ENCODE results near the gene KIAA1671.
A peak's percentile ranks its signal among the peaks of the same experiment; 100 is the strongest.

Gene KIAA1671

GRCh38 chr22:25072406-25072805, 119.9 kb downstream of the KIAA1671 start:
- 96% methylated on average over 7 of the region's 7 CpGs for WGBS (ENCODE audit: insufficient coverage)
- H3K27ac ChIP-seq (ENCODE audit: insufficient read depth in 1 of 2, low read depth in 1 of 2, low read length in 2 of 2, poor library complexity in 1 of 2, severe bottlenecking in 2 of 2), result no peak overlapping the region
- peaks cover 0 to 14% (median 2%) of the 10 kb centered on the region in 5 experiments for H3K27me3 ChIP-seq (replicated peaks in 2 of 5; ENCODE audit: control insufficient read depth in 4 of 5, insufficient read depth in 5 of 5, low read length in 4 of 5)
- CTCF ChIA-PET, result interaction anchor here (0.8 to 1.8 kb wide), 6 partner anchors 8 to 40 kb away, joined by 3 to 7 read pairs (median 4); no protein-coding TSS in a partner anchor
- DNase-seq, result no peak
- no peaks in the 10 kb centered on the region for H3K36me3 ChIP-seq (ENCODE audit: control insufficient read depth in 4 of 4, insufficient read depth in 4 of 4, low read length in 3 of 4)
- peaks cover 0 to 31% (median 27%) of the 10 kb centered on the region in 4 experiments for H3K4me1 ChIP-seq (ENCODE audit: control extremely low read depth in 1 of 4, control insufficient read depth in 4 of 4, insufficient read depth in 4 of 4, low read length in 3 of 4)
- no peaks in the 10 kb centered on the region for H3K9me3 ChIP-seq (ENCODE audit: control extremely low read depth in 1 of 5, control insufficient read depth in 4 of 5, insufficient read depth in 2 of 5, low read depth in 1 of 5, low read length in 4 of 5)
- H3K4me3 ChIP-seq (ENCODE audit: control insufficient read depth in 1 of 7, extremely low read depth in 1 of 7, insufficient read depth in 4 of 7, low read depth in 2 of 7, low read length in 6 of 7), result no peak overlapping the region
- POLR2A ChIA-PET, result no interaction called here

GRCh38 chr22:25076336-25076735, 123.8 kb downstream of the KIAA1671 start:
- CTCF ChIA-PET, result interaction anchor here (0.7 to 1.3 kb wide), 6 partner anchors 9 to 34 kb away, joined by 3 to 5 read pairs (median 4); no protein-coding TSS in a partner anchor
- POLR2A ChIA-PET, result no interaction called here
- peaks cover 0 to 2% (median 0%) of the 10 kb centered on the region in 5 experiments for H3K27me3 ChIP-seq (replicated peaks in 2 of 5; ENCODE audit: control insufficient read depth in 4 of 5, insufficient read depth in 5 of 5, low read length in 4 of 5)
- H3K36me3 ChIP-seq (ENCODE audit: control insufficient read depth in 4 of 4, insufficient read depth in 4 of 4, low read length in 3 of 4), result no peaks in the 10 kb centered on the region
- no peak overlapping the region for H3K27ac ChIP-seq (ENCODE audit: insufficient read depth in 1 of 2, low read depth in 1 of 2, low read length in 2 of 2, poor library complexity in 1 of 2, severe bottlenecking in 2 of 2)
- peak in 2 of 3 donors; percentile 56 to 76 for DNase-seq
- peaks cover 0 to 16% (median 7%) of the 10 kb centered on the region in 4 experiments for H3K4me1 ChIP-seq (ENCODE audit: control extremely low read depth in 1 of 4, control insufficient read depth in 4 of 4, insufficient read depth in 4 of 4, low read length in 3 of 4)
- peak overlapping the region in 1 of 7 experiments; percentile 16 for H3K4me3 ChIP-seq (ENCODE audit: control insufficient read depth in 1 of 7, extremely low read depth in 1 of 7, insufficient read depth in 4 of 7, low read depth in 2 of 7, low read length in 6 of 7)
- H3K9me3 ChIP-seq (ENCODE audit: control extremely low read depth in 1 of 5, control insufficient read depth in 4 of 5, insufficient read depth in 2 of 5, low read depth in 1 of 5, low read length in 4 of 5), result no peaks in the 10 kb centered on the region
- 20% methylated on average over 1 of the region's 4 CpGs for WGBS (ENCODE audit: insufficient coverage)

- peaks cover 0 to 2% (median 0%) of the 10 kb centered on the region in 5 experiments for H3K27me3 ChIP-seq (replicated peaks in 2 of 5; ENCODE audit: control insufficient read depth in 4 of 5, insufficient read depth in 5 of 5, low read length in 4 of 5)
- 75% methylated on average over 3 of the region's 3 CpGs for WGBS (ENCODE audit: insufficient coverage)
- H3K4me1 ChIP-seq (ENCODE audit: control extremely low read depth in 1 of 4, control insufficient read depth in 4 of 4, insufficient read depth in 4 of 4, low read length in 3 of 4), result peaks cover 0 to 16% (median 7%) of the 10 kb centered on the region in 4 experiments
- ChIA-PET CTCF (interaction anchor here (0.8 to 1.7 kb wide), 6 partner anchors 8 to 48 kb away, joined by 3 to 6 read pairs (median 3); no protein-coding TSS in a partner anchor), POLR2A (interaction anchor here (0.6 kb wide), 1 partner anchor 90 kb away, joined by 3 read pairs; no protein-coding TSS in a partner anchor)
- no peak overlapping the region for H3K4me3 ChIP-seq (ENCODE audit: control insufficient read depth in 1 of 7, extremely low read depth in 1 of 7, insufficient read depth in 4 of 7, low read depth in 2 of 7, low read length in 6 of 7)
- H3K9me3 ChIP-seq (ENCODE audit: control extremely low read depth in 1 of 5, control insufficient read depth in 4 of 5, insufficient read depth in 2 of 5, low read depth in 1 of 5, low read length in 4 of 5), result peaks cover 0 to 2% (median 0%) of the 10 kb centered on the region in 5 experiments
- no peaks in the 10 kb centered on the region for H3K36me3 ChIP-seq (ENCODE audit: control insufficient read depth in 4 of 4, insufficient read depth in 4 of 4, low read length in 3 of 4)
- H3K27ac ChIP-seq (ENCODE audit: insufficient read depth in 1 of 2, low read depth in 1 of 2, low read length in 2 of 2, poor library complexity in 1 of 2, severe bottlenecking in 2 of 2), result no peak overlapping the region
- no peak for DNase-seq
Observed at GRCh38 chr22:25077056-25077455, 124.5 kb downstream of the KIAA1671 start.

GRCh38 chr22:25077964-25078363, 125.4 kb downstream of the KIAA1671 start:
- H3K4me1 ChIP-seq (ENCODE audit: control extremely low read depth in 1 of 4, control insufficient read depth in 4 of 4, insufficient read depth in 4 of 4, low read length in 3 of 4), result peaks cover 0 to 16% (median 7%) of the 10 kb centered on the region in 4 experiments
- no peak for DNase-seq
- H3K9me3 ChIP-seq (ENCODE audit: control extremely low read depth in 1 of 5, control insufficient read depth in 4 of 5, insufficient read depth in 2 of 5, low read depth in 1 of 5, low read length in 4 of 5), result peaks cover 0 to 2% (median 0%) of the 10 kb centered on the region in 5 experiments
- no peaks in the 10 kb centered on the region for H3K36me3 ChIP-seq (ENCODE audit: control insufficient read depth in 4 of 4, insufficient read depth in 4 of 4, low read length in 3 of 4)
- H3K4me3 ChIP-seq (ENCODE audit: control insufficient read depth in 1 of 7, extremely low read depth in 1 of 7, insufficient read depth in 4 of 7, low read depth in 2 of 7, low read length in 6 of 7), result no peak overlapping the region
- ChIA-PET CTCF (interaction anchor here (0.8 to 1.7 kb wide), 7 partner anchors 9 to 94 kb away, joined by 3 to 6 read pairs (median 3); no protein-coding TSS in a partner anchor), POLR2A (interaction anchor here (0.6 kb wide), 1 partner anchor 784 kb away, joined by 3 read pairs; no protein-coding TSS in a partner anchor)
- H3K27me3 ChIP-seq (replicated peaks in 2 of 5; ENCODE audit: control insufficient read depth in 4 of 5, insufficient read depth in 5 of 5, low read length in 4 of 5), result peaks cover 0 to 2% (median 0%) of the 10 kb centered on the region in 5 experiments
- H3K27ac ChIP-seq (ENCODE audit: insufficient read depth in 1 of 2, low read depth in 1 of 2, low read length in 2 of 2, poor library complexity in 1 of 2, severe bottlenecking in 2 of 2), result no peak overlapping the region
- WGBS (ENCODE audit: insufficient coverage), result 94% methylated on average over 3 of the region's 3 CpGs

GRCh38 chr22:25078591-25078990, 126.1 kb downstream of the KIAA1671 start:
- no peak for DNase-seq
- Histone ChIP-seq H3K4me3 (ENCODE audit: control insufficient read depth in 1 of 7, extremely low read depth in 1 of 7, insufficient read depth in 4 of 7, low read depth in 2 of 7, low read length in 6 of 7) (no peak overlapping the region), H3K27me3 (replicated peaks in 2 of 5; ENCODE audit: control insufficient read depth in 4 of 5, insufficient read depth in 5 of 5, low read length in 4 of 5) (no peaks in the 10 kb centered on the region), H3K27ac (ENCODE audit: insufficient read depth in 1 of 2, low read depth in 1 of 2, low read length in 2 of 2, poor library complexity in 1 of 2, severe bottlenecking in 2 of 2) (no peak overlapping the region), H3K9me3 (ENCODE audit: control extremely low read depth in 1 of 5, control insufficient read depth in 4 of 5, insufficient read depth in 2 of 5, low read depth in 1 of 5, low read length in 4 of 5) (peaks cover 0 to 2% (median 0%) of the 10 kb centered on the region in 5 experiments), H3K4me1 (ENCODE audit: control extremely low read depth in 1 of 4, control insufficient read depth in 4 of 4, insufficient read depth in 4 of 4, low read length in 3 of 4) (peaks cover 0 to 16% (median 7%) of the 10 kb centered on the region in 4 experiments), H3K36me3 (ENCODE audit: control insufficient read depth in 4 of 4, insufficient read depth in 4 of 4, low read length in 3 of 4) (no peaks in the 10 kb centered on the region)
- CTCF ChIA-PET, result interaction anchor here (0.8 to 1.4 kb wide), 4 partner anchors 19 to 94 kb away, joined by 3 to 5 read pairs (median 3); no protein-coding TSS in a partner anchor
- POLR2A ChIA-PET, result no interaction called here
- WGBS (ENCODE audit: insufficient coverage), result 95% methylated on average over 6 of the region's 6 CpGs

- Histone ChIP-seq H3K4me3 (ENCODE audit: control insufficient read depth in 1 of 7, extremely low read depth in 1 of 7, insufficient read depth in 4 of 7, low read depth in 2 of 7, low read length in 6 of 7) (no peak overlapping the region), H3K9me3 (ENCODE audit: control extremely low read depth in 1 of 5, control insufficient read depth in 4 of 5, insufficient read depth in 2 of 5, low read depth in 1 of 5, low read length in 4 of 5) (peaks cover 0 to 4% (median 0%) of the 10 kb centered on the region in 5 experiments), H3K36me3 (ENCODE audit: control insufficient read depth in 4 of 4, insufficient read depth in 4 of 4, low read length in 3 of 4) (no peaks in the 10 kb centered on the region), H3K27me3 (replicated peaks in 2 of 5; ENCODE audit: control insufficient read depth in 4 of 5, insufficient read depth in 5 of 5, low read length in 4 of 5) (no peaks in the 10 kb centered on the region), H3K4me1 (ENCODE audit: control extremely low read depth in 1 of 4, control insufficient read depth in 4 of 4, insufficient read depth in 4 of 4, low read length in 3 of 4) (peaks cover 0 to 17% (median 7%) of the 10 kb centered on the region in 4 experiments), H3K27ac (ENCODE audit: insufficient read depth in 1 of 2, low read depth in 1 of 2, low read length in 2 of 2, poor library complexity in 1 of 2, severe bottlenecking in 2 of 2) (no peak overlapping the region)
- ChIA-PET POLR2A (no interaction called here), CTCF (interaction anchor here (0.7 to 2.0 kb wide), 8 partner anchors 9 to 96 kb away, joined by 3 to 7 read pairs (median 6); no protein-coding TSS in a partner anchor)
- WGBS (ENCODE audit: insufficient coverage), result 95% methylated on average over 3 of the region's 3 CpGs
- DNase-seq, result no peak
Observed at GRCh38 chr22:25080855-25081254, 128.3 kb downstream of the KIAA1671 start.

- WGBS (ENCODE audit: insufficient coverage), result 14% methylated on average over 3 of the region's 3 CpGs
- H3K4me3 ChIP-seq (ENCODE audit: control insufficient read depth in 1 of 7, extremely low read depth in 1 of 7, insufficient read depth in 4 of 7, low read depth in 2 of 7, low read length in 6 of 7), result no peak overlapping the region
- peaks cover 0 to 4% (median 0%) of the 10 kb centered on the region in 5 experiments for H3K27me3 ChIP-seq (replicated peaks in 2 of 5; ENCODE audit: control insufficient read depth in 4 of 5, insufficient read depth in 5 of 5, low read length in 4 of 5)
- H3K36me3 ChIP-seq (ENCODE audit: control insufficient read depth in 4 of 4, insufficient read depth in 4 of 4, low read length in 3 of 4), result no peaks in the 10 kb centered on the region
- no peak overlapping the region for H3K27ac ChIP-seq (ENCODE audit: insufficient read depth in 1 of 2, low read depth in 1 of 2, low read length in 2 of 2, poor library complexity in 1 of 2, severe bottlenecking in 2 of 2)
- DNase-seq, result peak; percentile 37 to 58 (median 54)
- ChIA-PET POLR2A (no interaction called here), CTCF (interaction anchor here (0.7 to 2.0 kb wide), 8 partner anchors 9 to 95 kb away, joined by 3 to 7 read pairs (median 4); no protein-coding TSS in a partner anchor)
- peaks cover 0 to 4% (median 0%) of the 10 kb centered on the region in 5 experiments for H3K9me3 ChIP-seq (ENCODE audit: control extremely low read depth in 1 of 5, control insufficient read depth in 4 of 5, insufficient read depth in 2 of 5, low read depth in 1 of 5, low read length in 4 of 5)
- peaks cover 0 to 13% (median 3%) of the 10 kb centered on the region in 4 experiments for H3K4me1 ChIP-seq (ENCODE audit: control extremely low read depth in 1 of 4, control insufficient read depth in 4 of 4, insufficient read depth in 4 of 4, low read length in 3 of 4)
Observed at GRCh38 chr22:25081409-25081824, 128.9 kb downstream of the KIAA1671 start.

Data from common myeloid progenitor, CD34-positive (primary cell).